DND-41 (cell line): Measurements from ENCODE around the gene ZBTB1.

Source experiments
- CTCF ChIP-seq: IDR thresholded peaks from 2 replicates; pipeline ENCODE4 v1.5.1; 2012; ENCODE audit warnings: borderline replicate concordance, low read length, moderate library complexity, mild to moderate bottlenecking; ENCODE audit not compliant: poor library complexity, severe bottlenecking; ENCODE audit errors: extremely low read depth
- EZH2 ChIP-seq: IDR thresholded peaks from 3 replicates; pipeline ENCODE4 v1.6.1; 2012; ENCODE audit warnings: borderline replicate concordance, low read depth, mild to moderate bottlenecking, moderate library complexity, low read length, inconsistent platforms; ENCODE audit not compliant: severe bottlenecking

- TF ChIP-seq EZH2 (no peak), CTCF (no peak)
Measured at GRCh38 chr14:64563696-64564095, 59.1 kb downstream of the ZBTB1 start.
